Activated CD8-positive, alpha-beta memory T cell treated with anti-CD3 and anti-CD28 coated beads, Interleukin-2, amount 50 U/mL, for 1 hour (primary cell): ENCODE measurements around the gene ZBED3.
"Not testable (repeated sequence)": the region's sequence is repeated elsewhere in the genome, so short reads cannot be mapped to it uniquely, and the experiment has no call there.

Source experiments
- DNase-seq: peaks from one replicate; pipeline ENCODE4 v3.0.0-alpha.2; 2020; ENCODE audit errors: extremely low read depth

The ZBED3 gene, protein sequence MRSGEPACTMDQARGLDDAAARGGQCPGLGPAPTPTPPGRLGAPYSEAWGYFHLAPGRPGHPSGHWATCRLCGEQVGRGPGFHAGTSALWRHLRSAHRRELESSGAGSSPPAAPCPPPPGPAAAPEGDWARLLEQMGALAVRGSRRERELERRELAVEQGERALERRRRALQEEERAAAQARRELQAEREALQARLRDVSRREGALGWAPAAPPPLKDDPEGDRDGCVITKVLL

GRCh38 chr5:77086689-77087483 lies at the start of gene ZBED3:
ZBED3 (minus strand) TSS chr5:77087285; CDS start chr5:77077878, 9,407 bp downstream.
- DNase-seq = peak; percentile 30

DNA sequence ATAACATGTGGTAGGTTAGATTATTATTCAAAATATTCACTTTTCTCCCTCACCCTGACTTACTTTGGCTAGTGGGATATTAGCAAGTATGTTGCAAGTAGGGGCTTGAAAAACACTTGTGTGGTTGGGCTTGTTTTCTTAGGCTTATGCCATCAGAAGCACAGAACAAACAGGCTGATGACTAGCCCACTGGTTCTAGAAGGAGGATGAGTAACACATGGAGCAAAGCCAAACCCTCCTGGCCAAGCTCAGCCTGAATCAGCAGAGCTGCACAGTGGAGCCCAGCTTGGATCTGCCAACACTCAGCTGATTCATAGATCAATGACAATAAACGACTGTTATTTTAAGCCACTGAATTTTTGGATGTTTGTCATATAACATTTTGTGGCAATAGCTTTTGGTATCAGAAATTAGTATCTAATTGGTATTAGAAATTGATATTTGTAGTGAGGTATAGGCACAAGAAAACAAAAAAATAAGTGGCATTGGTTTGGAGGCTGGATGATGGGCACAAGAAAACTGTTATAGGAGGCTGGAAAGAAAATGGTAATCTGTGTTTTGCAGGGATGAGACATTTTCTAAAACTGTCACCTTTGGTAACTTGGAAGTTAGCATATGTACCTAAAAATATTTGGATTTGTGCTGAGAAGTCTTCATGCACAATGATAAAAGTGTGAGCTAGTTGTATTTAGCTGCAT lies 46.1 kb upstream of the ZBED3 start:
- DNase-seq = no peak

DNA sequence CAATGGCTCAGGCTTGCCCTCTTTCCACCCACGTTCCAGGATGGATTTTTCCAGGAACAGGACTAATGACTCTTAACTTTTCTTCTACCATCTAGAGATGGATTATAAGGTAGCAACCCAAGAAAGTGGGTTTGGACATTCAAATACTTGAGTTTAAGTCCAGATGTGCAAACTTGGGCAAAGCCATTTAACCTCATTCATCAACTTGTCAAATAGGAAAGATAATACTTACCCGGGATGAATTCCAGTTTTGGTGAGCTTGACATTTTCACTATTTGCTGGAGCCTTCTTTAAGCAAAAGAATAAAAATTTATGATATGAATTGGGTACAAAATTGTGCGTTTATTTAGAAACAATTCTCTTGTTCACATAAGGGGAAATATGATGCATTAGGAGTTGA lies 44.3 kb upstream of the ZBED3 start:
- DNase-seq = no peak

- no peak for DNase-seq
Measured at GRCh38 chr5:77129391-77129990, 42.4 kb upstream of the ZBED3 start.

DNA sequence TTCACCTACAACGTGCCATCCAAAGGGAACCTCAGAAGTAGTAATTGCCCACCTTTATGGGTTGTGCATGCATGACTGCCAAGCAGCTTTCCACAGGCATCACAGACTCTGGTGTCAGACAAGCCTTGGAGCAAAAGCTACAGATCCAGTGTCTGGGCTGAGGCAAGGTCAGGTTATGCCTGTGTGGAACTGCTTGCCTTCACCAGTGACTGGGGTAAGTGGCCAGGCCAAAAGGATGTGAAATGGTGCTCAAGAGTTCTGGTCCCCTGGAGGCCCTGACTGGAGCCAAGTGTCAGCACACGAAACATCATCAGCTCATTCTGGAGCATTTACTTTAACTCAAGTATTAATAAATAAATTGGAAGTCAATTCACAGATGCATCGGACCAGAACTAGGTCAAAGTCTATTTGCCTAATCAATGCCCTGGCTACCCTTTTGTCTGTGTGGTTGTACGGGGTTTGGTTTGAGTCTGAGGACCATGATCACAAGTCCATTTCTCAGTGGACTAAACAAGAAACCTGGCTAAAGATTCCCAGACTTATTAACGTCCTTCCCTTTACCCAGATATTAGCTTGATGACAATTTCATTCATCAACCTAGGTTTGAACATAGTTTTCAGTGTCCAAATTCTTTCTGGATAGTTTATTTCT lies 41.5 kb upstream of the ZBED3 start:
- DNase-seq = no peak

DNA sequence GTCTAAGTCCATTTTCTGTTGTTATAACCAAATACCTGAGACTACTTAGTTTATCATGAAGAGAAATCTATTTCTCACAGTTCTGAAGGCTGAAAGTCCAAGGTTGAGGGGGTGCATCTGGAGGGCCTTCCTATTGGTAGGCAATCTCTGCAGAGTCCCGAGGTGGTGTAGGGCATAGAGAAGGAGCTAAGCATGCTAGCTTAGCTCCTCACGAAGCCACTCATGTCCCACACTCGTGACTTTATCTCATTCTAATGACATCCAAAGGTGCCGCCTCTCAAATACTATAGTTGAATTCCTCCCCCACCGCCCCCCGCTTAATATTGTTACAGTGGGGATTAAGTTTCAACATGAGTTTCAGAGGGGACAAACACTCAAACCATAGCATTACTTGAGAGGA lies 36.0 kb upstream of the ZBED3 start:
- DNase-seq = no peak

GRCh38 chr5:77120706-77121105 lies 33.6 kb upstream of the ZBED3 start:
- DNase-seq = no peak

DNA sequence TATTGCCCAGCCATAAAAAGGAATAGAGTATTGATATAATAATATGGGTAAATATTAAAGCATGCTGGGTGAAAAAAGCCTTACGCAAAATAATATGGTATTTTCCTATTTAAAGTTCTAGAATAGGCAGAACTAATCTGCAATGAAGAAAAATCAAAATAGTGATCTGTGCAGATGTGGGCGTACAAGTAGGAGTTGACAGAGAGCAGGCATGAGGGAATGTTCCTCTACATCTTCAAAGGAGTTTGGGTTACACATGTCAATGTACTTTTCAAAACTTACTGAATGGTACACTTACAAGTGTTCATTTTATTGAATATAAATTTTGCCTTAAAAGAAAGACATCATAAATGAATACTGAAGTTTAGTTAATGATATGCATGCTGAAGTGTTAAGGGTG lies 33.0 kb upstream of the ZBED3 start:
- DNase-seq = no peak

- no peak for DNase-seq
Measured at GRCh38 chr5:77117161-77117560, 30.1 kb upstream of the ZBED3 start.

DNA sequence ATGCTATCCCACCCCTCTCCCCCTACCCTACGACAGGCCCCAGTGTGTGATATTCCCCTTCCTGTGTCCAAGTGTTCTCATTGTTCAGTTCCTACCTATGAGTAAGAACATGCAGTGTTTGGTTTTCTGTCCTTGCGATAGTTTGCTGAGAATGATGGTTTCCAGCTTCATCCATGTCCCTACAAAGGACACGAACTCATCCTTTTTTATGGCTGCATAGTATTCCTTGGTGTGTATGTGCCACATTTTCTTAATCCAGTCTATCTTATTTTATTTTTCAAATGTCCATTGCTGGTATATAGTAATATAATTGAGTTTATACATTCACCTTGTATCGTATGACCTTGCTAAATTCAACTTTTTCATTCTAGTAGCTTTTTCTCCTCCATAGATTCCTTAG lies 19.9 kb upstream of the ZBED3 start:
- DNase-seq = not testable (repeated sequence)

DNA sequence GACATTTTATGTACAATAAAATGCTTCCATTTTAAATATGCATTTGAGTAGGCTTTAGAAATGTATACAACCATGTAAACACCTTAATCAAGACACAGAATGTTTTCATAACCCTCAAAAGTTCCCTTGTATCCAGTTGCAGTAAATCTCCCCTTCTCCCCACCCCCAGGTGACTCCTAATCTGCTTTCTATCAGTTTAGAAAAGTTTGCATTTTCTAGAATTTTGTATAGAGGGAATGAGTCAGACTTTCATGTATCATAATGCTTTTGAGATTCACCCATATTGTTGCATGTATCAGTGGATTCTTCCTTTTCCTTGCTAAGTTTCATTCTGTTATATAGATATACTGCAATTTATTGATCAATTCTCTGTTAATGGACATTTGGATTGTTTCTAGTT lies 17.7 kb upstream of the ZBED3 start:
- DNase-seq = no peak

DNA sequence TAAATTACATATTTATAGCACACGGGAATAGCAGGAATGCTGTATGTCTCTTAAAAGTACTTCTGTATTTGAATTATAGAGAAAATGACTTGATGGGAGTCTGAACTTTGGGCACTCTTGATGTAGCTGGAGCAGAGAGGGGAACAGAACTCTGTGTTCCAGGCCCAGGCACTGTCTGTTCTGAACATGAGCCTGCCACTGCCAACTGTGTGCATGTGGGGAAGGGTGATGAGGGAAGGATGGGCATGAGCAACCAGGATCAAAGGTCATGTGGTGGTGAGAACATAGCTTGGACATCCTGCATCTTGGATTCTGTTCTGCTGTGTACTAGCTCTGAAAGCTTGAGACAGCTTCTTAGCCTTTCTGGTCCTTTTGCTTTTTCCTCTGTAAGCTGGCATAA lies 16.4 kb upstream of the ZBED3 start:
- no peak for DNase-seq

GRCh38 chr5:77102549-77102948 lies 15.5 kb upstream of the ZBED3 start:
- DNase-seq = no peak

DNA sequence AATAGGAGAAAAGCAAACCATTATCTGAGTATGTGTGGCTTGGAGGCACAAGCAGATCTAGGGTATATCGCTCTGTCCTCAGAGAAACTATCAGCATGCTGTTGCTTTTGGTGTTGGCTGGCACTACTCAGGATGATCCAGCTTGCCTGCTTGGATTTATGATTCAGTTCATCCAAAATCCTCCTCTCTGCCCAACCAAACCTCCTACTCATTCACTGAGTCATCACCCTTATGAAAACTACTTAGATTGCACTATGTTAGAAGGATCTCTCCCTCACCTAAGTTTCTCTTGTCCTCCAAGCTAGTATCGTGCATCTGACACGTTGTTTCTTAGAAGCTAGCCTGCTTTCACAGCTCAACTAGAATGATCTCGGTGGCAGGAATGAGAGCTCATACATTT lies 14.2 kb upstream of the ZBED3 start:
- DNase-seq = no peak

- DNase-seq = no peak
Measured at GRCh38 chr5:77095189-77095588, 8.1 kb upstream of the ZBED3 start.

DNA sequence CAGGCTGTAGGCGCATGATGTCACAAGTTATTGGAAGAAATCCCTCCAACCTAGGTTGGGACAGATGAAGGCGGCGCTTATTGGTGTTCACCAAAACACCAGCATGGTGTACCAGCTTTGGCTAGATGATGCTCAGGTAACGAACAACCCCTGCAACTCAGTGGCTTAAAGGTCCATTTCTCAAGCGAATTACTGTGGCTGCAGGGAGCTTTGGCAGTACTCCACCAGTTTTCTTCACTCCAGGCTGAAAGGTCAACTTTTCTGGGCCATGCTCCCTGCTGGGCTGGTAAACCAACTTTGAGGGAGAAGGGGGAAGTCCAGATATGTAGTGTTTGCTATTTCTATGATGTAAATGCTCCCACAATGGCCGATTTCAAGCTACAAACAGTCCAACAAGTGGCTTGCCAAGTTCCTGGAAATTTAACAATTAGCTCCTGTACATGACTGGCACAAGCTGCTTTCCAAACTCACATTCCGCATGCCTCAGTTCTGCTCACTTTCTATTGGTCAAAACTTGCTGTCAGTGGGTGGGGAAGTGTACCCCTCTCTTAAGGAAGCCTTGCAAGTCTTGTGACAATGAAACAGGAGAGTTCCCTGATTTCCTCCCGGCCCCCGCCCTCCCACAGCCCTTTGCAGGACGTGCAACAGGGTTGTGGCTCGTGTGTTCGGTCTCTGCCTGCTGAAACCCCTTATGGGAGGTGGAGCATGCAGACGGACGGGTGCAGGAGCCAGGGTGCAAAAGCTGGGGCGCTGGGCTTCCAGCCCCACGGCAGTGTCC lies 588 bp upstream of the ZBED3 start:
- no peak for DNase-seq

DNA sequence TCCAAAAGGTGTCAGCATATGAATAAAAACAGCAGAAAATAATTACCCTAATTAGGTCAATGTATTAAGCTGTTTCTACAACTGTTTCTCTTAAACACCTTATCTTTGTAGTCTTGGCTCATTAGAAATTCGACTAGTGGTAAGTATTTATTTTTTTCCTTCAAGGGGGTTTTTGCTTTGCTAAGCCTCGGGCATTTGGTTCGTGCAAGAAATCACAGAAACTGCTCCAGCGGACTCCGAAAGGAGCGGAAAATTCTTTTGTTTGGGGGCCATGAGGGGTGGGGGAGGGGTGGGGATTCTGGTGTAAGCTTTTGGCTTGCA lies 757 bp downstream of the ZBED3 start:
- no peak for DNase-seq

DNA sequence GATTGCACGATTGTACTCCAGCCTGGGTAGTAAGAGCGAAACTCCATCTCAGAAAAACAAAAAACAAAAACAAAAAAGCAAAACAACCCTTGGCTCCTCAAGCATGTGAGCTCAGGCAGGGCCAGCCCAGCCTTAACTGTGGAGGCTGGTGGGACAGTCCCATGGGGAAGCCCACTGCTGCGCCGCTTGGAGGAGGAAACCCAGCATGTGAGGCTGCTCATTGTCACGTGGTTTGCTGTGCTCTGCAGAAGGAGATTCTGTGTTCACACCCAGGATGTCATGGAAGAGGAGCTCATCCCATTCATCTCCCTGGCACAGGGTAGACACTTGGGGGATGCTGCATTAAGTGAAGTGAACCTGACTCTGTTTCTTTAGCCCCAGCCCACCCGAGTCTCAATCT lies 4.0 kb downstream of the ZBED3 start:
- no peak for DNase-seq

DNA sequence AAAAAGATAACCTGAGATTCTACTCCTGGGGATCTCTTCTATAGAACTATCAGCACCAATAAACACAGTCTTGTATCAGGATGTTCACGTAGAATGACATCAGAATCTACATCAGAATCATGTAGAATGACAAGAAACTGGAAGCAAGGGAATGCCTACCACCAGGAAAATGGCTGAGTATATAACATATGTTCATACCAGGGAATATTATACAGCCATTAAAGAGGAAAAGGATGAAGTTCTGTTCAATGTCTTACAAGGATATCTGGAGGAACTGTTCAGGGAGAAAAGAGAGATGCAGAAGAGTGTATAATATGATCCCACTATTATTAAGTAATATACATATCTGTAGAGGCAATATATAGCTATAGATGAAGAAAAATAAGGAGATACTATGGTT lies 4.8 kb downstream of the ZBED3 start:
- DNase-seq = no peak

GRCh38 chr5:77080905-77081304 lies 6.2 kb downstream of the ZBED3 start:
- no peak for DNase-seq

DNA sequence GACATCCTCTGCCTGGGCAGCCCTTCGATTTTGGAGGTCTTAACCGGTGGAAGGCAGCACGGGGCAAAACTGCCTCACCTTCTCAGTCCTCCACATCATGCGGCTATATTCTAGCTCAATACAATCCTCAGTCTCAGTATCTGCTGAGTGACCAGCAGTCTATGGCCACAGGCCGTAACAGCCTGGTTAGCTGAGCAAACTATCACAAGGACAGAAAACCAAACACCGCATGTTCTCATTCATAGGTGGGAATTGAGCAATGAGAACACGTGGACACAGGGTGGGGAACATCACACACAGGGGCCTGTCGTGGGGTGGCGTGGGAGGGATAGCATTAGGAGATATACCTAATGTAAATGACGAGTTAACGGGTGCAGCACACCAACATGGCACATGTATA lies 6.6 kb downstream of the ZBED3 start:
- not testable (repeated sequence) for DNase-seq

- no peak for DNase-seq
Measured at GRCh38 chr5:77077829-77078176, 9.3 kb downstream of the ZBED3 start.
